Pancreas (tissue), 10 donors: ENCODE data around the gene TUBB4B. TPM values are rescaled to one million over a fixed set of nuclear protein-coding genes. Genes with fewer than 3 reads are reported as not detected.

Experiments used
- ATAC-seq, 4 donors: fragments of 200-7000 bp; cut with Tn5 transposase; one replicate each; pipeline versions ENCODE4 v1.8.0 to v1.9.1; 2020; ENCODE audit warnings: mild to moderate bottlenecking in 4 of 4, moderate library complexity in 4 of 4
- DNase-seq, 6 donors: peaks; one replicate each; pipeline ENCODE4 v3.0.0-alpha.2; 2020
- FAIRE-seq: peaks from 2 replicates; lab custom pipeline; 2012; peaks lifted over from hg19 to GRCh38; lab: Jason Lieb, UNC
- H3K27ac ChIP-seq, 4 donors: fragments of 200-600 bp; sonication (generic); 1 replicate in 3 of 4; 2 replicates in 1 of 4; pipeline versions ENCODE4 v1.5.0 to v1.8.0; 2020
- H3K27me3 ChIP-seq, 4 donors: fragments of 200-600 bp; one replicate each; pipeline ENCODE4 v1.8.0; 2021
- H3K36me3 ChIP-seq, 3 donors: fragments of 200-600 bp; sonication (generic) in 1 of 3; one replicate each; pipeline versions ENCODE4 v1.5.0 to v1.8.0; 2020 to 2021
- H3K4me1 ChIP-seq, 3 donors: fragments of 200-600 bp; one replicate each; pipeline ENCODE4 v1.8.0; 2021
- H3K4me3 ChIP-seq, 4 donors: fragments of 200-600 bp; sonication (generic) in 2 of 4; one replicate each; pipeline versions ENCODE4 v1.5.0 to v1.8.0; 2020 to 2021
- H3K9me3 ChIP-seq, 4 donors: fragments of 200-600 bp; one replicate each; pipeline ENCODE4 v1.8.0; 2021
- WGBS, 2 donors: extraction: QIAGEN DNeasy Blood & Tissue Kit; methylation state at CpG; one replicate each; pipeline ENCODE4 v1.1.7; 2013; 5-methylcytosine and 5-hydroxymethylcytosine counted together
- intact Hi-C, 3 donors: fragments of 100-400 bp; cut with DNase I; formaldehyde crosslinking; loops; one replicate each; pipeline versions ENCODE4 v1.11.1 to v1.14.2; 2022
- polyA plus RNA-seq, 2 donors: library from polyadenylated mRNA; stranded (reverse); fragments of 200-250 nt; gene quantifications; one replicate each; pipeline ENCODE4 v1.2.3, GENCODE V29; 2013
- total RNA-seq, 6 donors: library from RNA; stranded (reverse); fragmentation: NEBNext Ultra II Directional in 4 of 6; extraction: Animal tissue kit (Norgen Biotek cat#: 25700) in 4 of 6; gene quantifications; one replicate each; pipeline versions ENCODE4 v1.2.1 to v1.2.4, GENCODE V29; 2021 to 2023
- TF ChIP-seq, protein P1 (sequence below), 4 donors: fragments of 200-600 bp; sonication (generic) in 3 of 4; IDR thresholded peaks; one replicate each; pipeline versions ENCODE4 v1.5.0 to v1.8.0; 2021; ENCODE audit warnings: antibody characterized with exemption in 4 of 4
- donor health status: healthy with polysubstance abuse.
- donor health status: DM: no; HTN: no; CAD: no; lungs with moderate emphysema.
- donor health status: DM: no; HTN: no; CAD: no.
- donor health status: control.
- donor health status: control.
- donor health status: Bipolar disorder and iron deficiency.
- donor health status: DM: yes; HTN: yes; CAD: no.
- donor health status: DM: no; HTN: no; CAD: no.
- donor health status: DM: no; HTN: no; CAD: no.
- donor health status: DM: yes; HTN: yes; CAD: no.

The TUBB4B gene
- total and polyA plus RNA-seq, 8 donors = 40.9 to 143 (median 72.8) TPM

DNA sequence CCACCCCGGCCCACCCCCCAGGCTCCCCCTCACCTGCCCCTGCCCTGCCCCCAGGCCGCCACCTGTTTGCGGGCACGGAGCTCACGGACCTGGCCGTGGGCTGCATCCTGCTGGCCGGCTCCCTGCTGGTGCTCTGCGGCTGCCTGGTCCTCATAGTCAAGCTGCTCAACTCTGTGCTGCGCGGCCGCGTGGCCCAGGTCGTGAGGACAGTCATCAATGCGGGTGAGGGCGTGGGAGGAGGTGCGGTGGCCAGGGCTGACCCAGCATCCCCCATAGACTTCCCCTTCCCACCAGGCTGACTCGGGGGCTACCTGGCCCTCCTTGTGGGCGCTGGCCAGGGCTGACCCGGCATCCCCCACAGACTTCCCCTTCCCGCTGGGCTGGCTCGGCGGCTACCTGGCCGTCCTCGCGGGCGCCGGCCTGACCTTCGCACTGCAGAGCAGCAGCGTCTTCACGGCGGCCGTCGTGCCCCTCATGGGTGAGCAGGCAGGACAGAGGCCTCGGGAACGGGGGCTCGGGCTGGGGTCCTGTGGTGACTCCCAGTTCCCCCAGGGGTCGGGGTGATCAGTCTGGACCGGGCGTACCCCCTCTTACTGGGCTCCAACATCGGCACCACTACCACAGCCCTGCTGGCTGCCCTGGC, 6.9 kb upstream of the TUBB4B start:
- no peak overlapping the region for H3K4me3 ChIP-seq
- no peak for DNase-seq

DNA sequence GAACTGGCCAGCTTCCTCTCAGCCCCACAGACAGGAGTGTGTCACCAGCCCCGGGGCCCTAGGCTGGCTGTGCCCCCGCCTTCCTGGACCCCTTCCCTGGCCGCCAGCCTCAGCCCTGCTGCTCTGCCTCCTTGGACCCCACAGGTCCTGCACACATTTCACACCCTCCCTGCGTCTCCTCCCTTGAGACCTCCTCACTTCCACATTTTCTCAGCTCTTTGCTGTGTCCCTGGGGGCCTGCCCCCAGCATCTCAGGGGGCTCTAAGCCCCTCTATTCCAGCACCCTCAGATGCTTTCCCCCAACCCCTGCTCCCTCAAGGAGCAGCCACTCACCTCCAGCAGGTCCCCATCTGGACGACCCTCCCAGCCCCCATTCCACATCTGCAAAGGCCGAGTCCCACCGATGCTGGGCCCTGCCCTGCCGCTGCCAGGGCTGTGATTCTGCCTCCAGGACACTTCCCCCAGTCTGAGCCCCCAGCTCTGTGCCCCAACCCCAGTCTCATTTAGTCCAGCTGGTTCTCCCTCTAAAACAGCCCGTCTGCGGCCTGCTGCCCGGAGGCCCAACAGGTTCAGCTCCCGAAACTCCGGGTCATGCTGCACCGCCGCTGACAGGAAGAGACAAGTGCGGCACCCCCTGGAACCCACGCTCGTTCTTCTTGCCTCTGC, 6.2 kb upstream of the TUBB4B start:
- no peaks in the 10 kb centered on the region for H3K36me3 ChIP-seq
- no peak overlapping the region for H3K4me3 ChIP-seq
- no peaks in the 10 kb centered on the region for H3K27me3 ChIP-seq
- WGBS, 2 donors = 67 to 82% methylated on average over 17 to 18 of the region's 18 CpGs
- DNase-seq (no peak), FAIRE-seq (no peak), ATAC-seq (no peak)
- H3K4me1 ChIP-seq = peaks cover 5 to 19% (median 10%) of the 10 kb centered on the region in 3 donors
- no peaks in the 10 kb centered on the region for H3K9me3 ChIP-seq
- no peak overlapping the region for H3K27ac ChIP-seq
- TF ChIP-seq, protein P1, sequence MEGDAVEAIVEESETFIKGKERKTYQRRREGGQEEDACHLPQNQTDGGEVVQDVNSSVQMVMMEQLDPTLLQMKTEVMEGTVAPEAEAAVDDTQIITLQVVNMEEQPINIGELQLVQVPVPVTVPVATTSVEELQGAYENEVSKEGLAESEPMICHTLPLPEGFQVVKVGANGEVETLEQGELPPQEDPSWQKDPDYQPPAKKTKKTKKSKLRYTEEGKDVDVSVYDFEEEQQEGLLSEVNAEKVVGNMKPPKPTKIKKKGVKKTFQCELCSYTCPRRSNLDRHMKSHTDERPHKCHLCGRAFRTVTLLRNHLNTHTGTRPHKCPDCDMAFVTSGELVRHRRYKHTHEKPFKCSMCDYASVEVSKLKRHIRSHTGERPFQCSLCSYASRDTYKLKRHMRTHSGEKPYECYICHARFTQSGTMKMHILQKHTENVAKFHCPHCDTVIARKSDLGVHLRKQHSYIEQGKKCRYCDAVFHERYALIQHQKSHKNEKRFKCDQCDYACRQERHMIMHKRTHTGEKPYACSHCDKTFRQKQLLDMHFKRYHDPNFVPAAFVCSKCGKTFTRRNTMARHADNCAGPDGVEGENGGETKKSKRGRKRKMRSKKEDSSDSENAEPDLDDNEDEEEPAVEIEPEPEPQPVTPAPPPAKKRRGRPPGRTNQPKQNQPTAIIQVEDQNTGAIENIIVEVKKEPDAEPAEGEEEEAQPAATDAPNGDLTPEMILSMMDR (IDR thresholded peaks at IDR 0.05) = no peak
- intact Hi-C loops = loop anchor here (5.0 to 10.0 kb wide), 3 partner anchors 43 to 120 kb away; partner anchors contain the start of gene DPP7 (in 1 of the 3)

More for the DNA sequence above, 6.9 kb upstream of the TUBB4B start:
- H3K36me3 ChIP-seq = no peaks in the 10 kb centered on the region
- H3K4me1 ChIP-seq = peaks cover 5 to 12% (median 10%) of the 10 kb centered on the region in 3 donors
- FAIRE-seq = no peak
- TF ChIP-seq, protein P1 (IDR thresholded peaks at IDR 0.05) = no peak
- ATAC-seq = no peak
- intact Hi-C loops = loop anchor here (5.0 to 10.0 kb wide), 2 partner anchors 117 to 119 kb away; partner anchors contain the start of gene DPP7 (in 1 of the 3)
- no peaks in the 10 kb centered on the region for H3K27me3 ChIP-seq
- no peaks in the 10 kb centered on the region for H3K9me3 ChIP-seq
- no peak overlapping the region for H3K27ac ChIP-seq
- 21 to 31% methylated on average over 39 to 40 of the region's 40 CpGs for WGBS, 2 donors

DNA sequence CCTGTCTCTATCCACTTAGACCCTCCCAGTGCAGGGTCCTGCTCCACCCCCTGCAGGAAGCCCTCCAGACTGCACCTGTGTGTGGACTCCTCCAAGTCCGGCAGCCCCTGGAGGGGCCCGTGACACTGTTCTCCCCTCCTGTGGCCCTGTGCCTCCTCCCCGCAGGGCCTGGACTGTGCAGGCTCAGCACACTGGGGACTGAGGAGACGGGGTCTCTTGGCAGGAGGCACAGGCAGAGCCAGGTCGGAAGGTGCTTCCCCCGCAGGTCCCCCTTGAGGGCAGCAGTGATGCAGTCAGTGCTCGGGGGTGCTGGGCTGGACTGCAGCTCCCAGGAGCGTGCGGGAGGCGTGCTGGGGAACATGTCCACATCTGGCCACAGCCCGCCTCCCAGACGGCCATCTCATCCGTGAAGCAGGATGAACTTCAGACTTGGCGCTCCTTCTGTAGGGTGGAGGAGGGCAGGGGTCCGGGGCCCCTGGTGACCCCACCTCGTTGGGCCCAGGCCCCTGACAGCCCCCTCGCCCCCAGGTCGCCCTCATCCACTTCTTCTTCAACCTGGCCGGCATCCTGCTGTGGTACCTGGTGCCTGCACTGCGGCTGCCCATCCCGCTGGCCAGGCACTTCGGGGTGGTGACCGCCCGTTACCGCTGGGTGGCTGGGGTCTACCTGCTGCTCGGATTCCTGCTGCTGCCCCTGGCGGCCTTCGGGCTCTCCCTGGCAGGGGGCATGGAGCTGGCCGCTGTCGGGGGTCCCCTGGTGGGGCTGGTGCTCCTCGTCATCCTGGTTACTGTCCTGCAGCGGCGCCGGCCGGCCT, 5.5 kb upstream of the TUBB4B start:
- no peak for DNase-seq
- Histone ChIP-seq H3K9me3 (no peaks in the 10 kb centered on the region), H3K36me3 (no peaks in the 10 kb centered on the region), H3K27ac (no peak overlapping the region), H3K4me3 (no peak overlapping the region), H3K4me1 (peaks cover 5 to 19% (median 10%) of the 10 kb centered on the region in 3 donors), H3K27me3 (no peaks in the 10 kb centered on the region)
- no peak for FAIRE-seq
- TF ChIP-seq, protein P1 (IDR thresholded peaks at IDR 0.05) = no peak
- intact Hi-C loops = loop anchor here in 2 of 3 donors (5.0 to 10.0 kb wide), 2 partner anchors 43 to 121 kb away; partner anchors contain the start of gene DPP7 (in 1 of the 2)
- ATAC-seq = no peak
- 57 to 62% methylated on average over 25 to 35 of the region's 35 CpGs for WGBS, 2 donors

DNA sequence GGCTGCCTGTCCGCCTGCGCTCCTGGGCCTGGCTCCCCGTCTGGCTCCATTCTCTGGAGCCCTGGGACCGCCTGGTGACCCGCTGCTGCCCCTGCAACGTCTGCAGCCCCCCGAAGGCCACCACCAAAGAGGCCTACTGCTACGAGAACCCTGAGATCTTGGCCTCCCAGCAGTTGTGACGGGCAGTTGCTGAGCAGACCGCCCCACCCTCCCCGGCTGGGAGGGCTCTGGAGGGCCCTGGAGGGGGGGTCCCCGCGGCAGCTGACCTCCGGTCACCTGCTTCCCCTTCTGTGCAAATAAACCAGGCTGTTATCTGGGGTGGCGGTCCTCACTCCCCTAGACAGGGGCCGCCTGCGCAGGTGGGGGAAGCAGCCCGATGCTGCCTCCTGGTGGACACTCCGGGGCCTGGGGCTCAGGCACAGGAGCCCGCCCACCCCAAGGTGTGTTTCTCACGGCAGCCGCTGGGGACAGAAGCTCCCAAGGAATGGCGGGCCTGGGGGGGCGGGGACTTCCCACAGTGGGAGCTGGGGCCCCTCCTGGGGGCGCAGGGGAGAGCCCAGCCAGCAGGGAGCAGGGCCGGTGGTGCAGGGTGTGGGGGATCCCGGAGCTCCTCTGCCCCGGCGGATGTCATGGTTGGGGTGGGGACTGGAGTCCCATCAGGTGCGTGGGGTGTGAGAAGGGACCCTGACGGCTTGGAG, 4.7 kb upstream of the TUBB4B start:
- Histone ChIP-seq H3K9me3 (no peaks in the 10 kb centered on the region), H3K4me3 (peak overlapping the region in 1 of 4 donors; percentile 6), H3K4me1 (peaks cover 5 to 19% (median 10%) of the 10 kb centered on the region in 3 donors), H3K36me3 (no peaks in the 10 kb centered on the region), H3K27ac (no peak overlapping the region), H3K27me3 (no peaks in the 10 kb centered on the region)
- DNase-seq = peak; percentile 82 to 97 (median 92)
- 7 to 14% methylated on average over 23 to 31 of the region's 31 CpGs for WGBS, 2 donors
- FAIRE-seq = no peak
- TF ChIP-seq, protein P1 (IDR thresholded peaks at IDR 0.05) = peak; percentile 99 to 100 (median 100)
- peak; percentile 39 to 68 (median 64) for ATAC-seq
- intact Hi-C loops = loop anchor here in 2 of 3 donors (5.0 to 10.0 kb wide), 2 partner anchors 44 to 122 kb away; partner anchors contain the start of gene DPP7 (in 1 of the 2)
